ENCODE measurements around the gene OPTC. TPM values are rescaled to one million over a fixed set of nuclear protein-coding genes. Genes with fewer than 3 reads are reported as not detected.
"Not testable (repeated sequence)": the region's sequence is repeated elsewhere in the genome, so short reads cannot be mapped to it uniquely, and the experiment has no call there.

Gene OPTC, protein sequence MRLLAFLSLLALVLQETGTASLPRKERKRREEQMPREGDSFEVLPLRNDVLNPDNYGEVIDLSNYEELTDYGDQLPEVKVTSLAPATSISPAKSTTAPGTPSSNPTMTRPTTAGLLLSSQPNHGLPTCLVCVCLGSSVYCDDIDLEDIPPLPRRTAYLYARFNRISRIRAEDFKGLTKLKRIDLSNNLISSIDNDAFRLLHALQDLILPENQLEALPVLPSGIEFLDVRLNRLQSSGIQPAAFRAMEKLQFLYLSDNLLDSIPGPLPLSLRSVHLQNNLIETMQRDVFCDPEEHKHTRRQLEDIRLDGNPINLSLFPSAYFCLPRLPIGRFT
- total RNA-seq: not detected
- long read RNA-seq: 0 reads

- no peak for ATAC-seq (ENCODE audit: poor library complexity)
- intact Hi-C loops (cut with DNase I): no loop called here
- DNase-seq: no peak
These were observed at the start of gene OPTC for GRCh38 chr1:203493901-203494300. OPTC (plus strand) TSS chr1:203494153; CDS start chr1:203496006, 1,853 bp downstream.

GRCh38 chr1:203444171-203444576 lies 49.8 kb upstream of the OPTC start:
- no peak for DNase-seq
- no peak for ATAC-seq (ENCODE audit: poor library complexity)
- intact Hi-C loops (cut with DNase I): no loop called here

GRCh38 chr1:203447151-203447550 lies 46.8 kb upstream of the OPTC start:
- intact Hi-C loops (cut with DNase I): no loop called here
- no peak for DNase-seq
- ATAC-seq (ENCODE audit: poor library complexity): no peak

GRCh38 chr1:203447598-203447997 lies 46.4 kb upstream of the OPTC start:
- DNase-seq; ATAC-seq (ENCODE audit: poor library complexity); intact Hi-C loops (cut with DNase I): not testable (repeated sequence)

GRCh38 chr1:203448521-203449061 lies 45.4 kb upstream of the OPTC start:
- DNase-seq (peak; percentile 53), ATAC-seq (ENCODE audit: poor library complexity) (peak; percentile 45)
- intact Hi-C loops (cut with DNase I): no loop called here

- DNase-seq: no peak
- no peak for ATAC-seq (ENCODE audit: poor library complexity)
- intact Hi-C loops (cut with DNase I): no loop called here
These were observed 44.0 kb upstream of the OPTC start for GRCh38 chr1:203450001-203450400.

DNA sequence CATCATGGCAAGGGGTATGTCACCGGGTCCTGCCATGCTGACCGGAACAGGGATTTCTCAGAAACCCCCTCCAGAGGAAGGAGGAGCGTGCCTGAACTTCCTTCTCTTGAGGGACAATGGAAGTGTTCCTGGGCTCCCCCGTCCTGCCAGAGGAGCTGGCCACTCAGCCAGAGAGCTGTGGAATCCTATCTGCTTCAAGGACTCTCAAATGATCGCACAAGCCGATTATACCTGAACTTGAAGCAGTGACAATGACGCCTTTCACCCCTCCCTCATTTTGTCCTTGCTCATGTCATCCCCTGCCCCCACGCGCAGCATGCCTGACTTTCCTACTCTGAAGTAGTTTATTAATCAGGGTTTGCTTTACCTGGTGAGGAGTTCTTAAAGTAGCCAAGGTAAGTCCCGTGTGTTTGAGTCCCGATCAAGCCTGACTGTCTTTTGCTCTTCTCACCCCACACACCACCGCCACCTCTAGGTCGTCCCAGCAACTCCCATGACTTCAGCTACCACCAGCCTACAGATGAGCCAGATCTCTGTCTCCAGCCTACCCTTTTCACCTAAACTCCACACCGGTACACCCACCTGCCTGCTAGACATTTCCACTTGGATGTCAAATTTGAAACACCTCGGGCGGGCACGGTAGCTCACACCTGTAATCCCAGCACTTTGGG lies 43.3 kb upstream of the OPTC start:
- intact Hi-C loops (cut with DNase I): no loop called here
- DNase-seq: no peak
- no peak for ATAC-seq (ENCODE audit: poor library complexity)

- intact Hi-C loops (cut with DNase I): no loop called here
- ATAC-seq (ENCODE audit: poor library complexity) (peak; percentile 19), DNase-seq (no peak)
These were observed 41.8 kb upstream of the OPTC start for GRCh38 chr1:203451836-203452784.

- intact Hi-C loops (cut with DNase I): no loop called here
- ATAC-seq (ENCODE audit: poor library complexity): no peak
These were observed 40.9 kb upstream of the OPTC start for GRCh38 chr1:203453016-203453415.

GRCh38 chr1:203453616-203454015 lies 40.3 kb upstream of the OPTC start:
- DNase-seq (no peak), ATAC-seq (ENCODE audit: poor library complexity) (no peak)
- intact Hi-C loops (cut with DNase I): no loop called here

More at GRCh38 chr1:203453016-203453415, 40.9 kb upstream of the OPTC start:
- no peak for DNase-seq

DNA sequence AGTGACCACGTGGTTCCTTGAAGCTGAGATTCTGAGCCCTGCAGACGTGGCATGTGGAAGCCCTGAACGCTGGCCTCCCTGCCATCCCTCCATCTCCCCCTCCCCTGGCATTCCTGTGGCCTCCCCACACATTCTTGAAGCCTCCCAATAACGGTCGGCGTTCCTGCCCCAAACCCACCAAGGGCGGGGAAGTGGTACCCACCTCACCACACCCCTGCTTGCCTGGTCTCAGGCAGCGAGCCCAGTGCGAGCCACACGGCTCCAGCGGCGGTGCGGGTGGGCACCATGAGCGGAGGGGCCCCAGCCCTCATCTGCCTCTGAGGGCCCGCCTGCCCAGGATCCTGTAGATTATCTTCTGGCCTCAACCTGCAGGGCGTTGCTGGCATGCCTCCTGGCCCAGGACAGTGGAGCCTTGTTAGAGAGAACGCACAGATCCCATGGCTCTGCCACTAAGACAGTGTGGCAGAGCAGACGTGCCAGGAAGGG lies 38.9 kb upstream of the OPTC start:
- ATAC-seq (ENCODE audit: poor library complexity) (no peak), DNase-seq (no peak)
- intact Hi-C loops (cut with DNase I): no loop called here

GRCh38 chr1:203455706-203456105 lies 38.2 kb upstream of the OPTC start:
- intact Hi-C loops (cut with DNase I): no loop called here
- DNase-seq (no peak), ATAC-seq (ENCODE audit: poor library complexity) (no peak)

- DNase-seq (no peak), ATAC-seq (ENCODE audit: poor library complexity) (no peak)
- intact Hi-C loops (cut with DNase I): no loop called here
These were observed 37.4 kb upstream of the OPTC start for GRCh38 chr1:203456577-203456976.

- intact Hi-C loops (cut with DNase I): no loop called here
- no peak for ATAC-seq (ENCODE audit: poor library complexity)
- no peak for DNase-seq
These were observed 35.9 kb upstream of the OPTC start for GRCh38 chr1:203458078-203458477.

DNA sequence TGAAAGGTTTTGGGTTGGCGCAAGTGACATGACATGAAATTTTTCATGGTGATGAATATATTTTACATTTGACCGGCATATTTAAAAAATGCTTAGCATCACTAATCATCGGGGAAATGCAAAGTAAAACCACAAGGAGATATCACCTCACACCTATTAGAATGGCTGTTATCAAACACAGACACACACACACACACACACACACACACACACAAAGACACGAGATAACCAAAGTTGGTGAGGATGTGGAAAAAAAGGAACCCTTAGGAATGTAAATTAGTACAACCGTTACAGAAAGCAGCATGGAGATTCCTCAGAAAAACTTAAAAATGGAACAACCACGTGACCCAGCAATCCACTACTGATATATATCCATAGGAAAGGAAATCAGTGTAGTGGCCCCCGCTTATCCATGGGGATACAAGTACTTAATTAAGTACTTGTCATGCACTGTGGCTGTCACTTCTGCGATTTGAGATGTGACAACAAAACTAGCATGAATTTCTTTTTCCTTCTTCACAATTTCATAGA lies 34.2 kb upstream of the OPTC start:
- intact Hi-C loops (cut with DNase I): no loop called here
- ATAC-seq (ENCODE audit: poor library complexity): no peak

DNA sequence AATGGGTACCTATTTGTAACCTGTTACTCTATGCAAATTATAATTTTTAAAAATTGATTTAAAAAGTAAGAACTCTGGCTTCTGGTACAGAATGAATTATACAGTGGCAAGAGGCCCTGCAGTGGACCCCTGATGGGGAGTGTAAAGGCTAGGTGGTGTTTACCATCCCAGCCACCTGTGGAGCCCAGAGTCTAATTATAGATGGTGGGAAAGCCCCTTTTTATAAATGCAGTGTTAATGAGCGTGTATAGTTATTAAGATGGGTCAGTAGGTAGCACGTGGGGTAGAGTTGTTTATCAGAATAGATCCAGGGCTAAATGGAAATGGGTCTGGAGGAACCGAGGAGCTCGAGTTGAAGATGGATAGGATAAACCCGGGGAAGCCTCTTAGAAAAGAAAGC lies 32.2 kb upstream of the OPTC start:
- ATAC-seq (ENCODE audit: poor library complexity): no peak
- intact Hi-C loops (cut with DNase I): no loop called here

More for the DNA sequence above, 34.2 kb upstream of the OPTC start:
- DNase-seq: no peak

DNA sequence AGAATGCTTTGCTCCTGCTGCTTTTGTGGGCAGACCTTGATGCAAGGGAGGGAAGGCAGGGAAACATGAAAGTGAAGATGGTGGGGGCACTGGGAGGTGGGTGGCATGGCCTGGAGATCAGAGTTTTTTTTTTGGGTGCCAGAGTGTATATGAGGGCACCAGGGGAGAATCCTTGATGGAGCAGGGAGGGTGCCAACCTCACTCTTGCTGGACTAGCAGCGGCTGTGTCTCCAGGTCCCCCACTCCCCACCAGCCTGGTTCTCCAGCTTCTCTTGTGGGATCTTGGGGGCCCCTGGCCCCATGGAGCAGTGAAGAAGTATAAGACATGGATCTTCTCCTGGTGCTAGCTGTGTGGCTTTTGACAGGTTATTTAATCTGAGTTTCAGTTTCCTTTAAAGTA lies 31.8 kb upstream of the OPTC start:
- intact Hi-C loops (cut with DNase I): no loop called here
- ATAC-seq (ENCODE audit: poor library complexity): no peak
- DNase-seq: no peak

More for the DNA sequence above, 32.2 kb upstream of the OPTC start:
- DNase-seq: no peak

GRCh38 chr1:203462878-203463277 lies 31.1 kb upstream of the OPTC start:
- no peak for DNase-seq
- intact Hi-C loops (cut with DNase I): no loop called here
- ATAC-seq (ENCODE audit: poor library complexity): no peak

Data from Right ventricle myocardium superior (tissue), 1 donor.